Immature natural killer cell (primary cell): ENCODE results near the gene RPRD1A. TPM values are rescaled to one million over a fixed set of nuclear protein-coding genes. Genes with fewer than 3 reads are reported as not detected.
"Not testable (repeated sequence)": the region's sequence is repeated elsewhere in the genome, so short reads cannot be mapped to it uniquely, and the experiment has no call there.

Experiments
- DNase-seq, 3 donors: peaks; one replicate each; pipeline ENCODE4 v3.0.0; 2022; ENCODE audit warnings: mixed read lengths in 1 of 3
- H3K27ac Mint-ChIP-seq, 6 donors: one replicate each; pipeline ENCODE4 v1.8.0; 2020; ENCODE audit warnings: mixed read lengths in 6 of 6, mild to moderate bottlenecking in 5 of 6, inconsistent platforms in 4 of 6, moderate library complexity in 3 of 6
- H3K27me3 Mint-ChIP-seq, 3 donors: one replicate each; pipeline ENCODE4 v1.8.0; 2020 to 2021; ENCODE audit warnings: low read depth in 3 of 3, mild to moderate bottlenecking in 3 of 3, mixed read lengths in 3 of 3, moderate library complexity in 3 of 3, inconsistent platforms in 1 of 3
- H3K36me3 Mint-ChIP-seq, 3 donors: one replicate each; pipeline ENCODE4 v1.8.0; 2020; ENCODE audit warnings: mixed read lengths in 3 of 3, inconsistent platforms in 2 of 3, mild to moderate bottlenecking in 2 of 3
- H3K4me1 Mint-ChIP-seq, 2 donors: one replicate each; pipeline ENCODE4 v1.8.0; 2020; ENCODE audit warnings: inconsistent platforms in 2 of 2, mild to moderate bottlenecking in 2 of 2, mixed read lengths in 2 of 2, moderate library complexity in 1 of 2
- H3K4me3 Mint-ChIP-seq, 5 donors: one replicate each; pipeline ENCODE4 v1.8.0; 2020; ENCODE audit warnings: mild to moderate bottlenecking in 5 of 5, mixed read lengths in 5 of 5, inconsistent platforms in 3 of 5, moderate library complexity in 3 of 5
- H3K9me3 Mint-ChIP-seq, 6 donors: one replicate each; pipeline ENCODE4 v1.8.0; 2020; ENCODE audit warnings: mild to moderate bottlenecking in 6 of 6, mixed read lengths in 6 of 6, inconsistent platforms in 4 of 6, moderate library complexity in 3 of 6
- polyA plus RNA-seq, 3 donors: library from polyadenylated mRNA; unstranded; fragments of 300-500 nt; fragmentation: Illumina TruSeq; gene quantifications; one replicate each; pipeline ENCODE4 v1.2.3, GENCODE V29; 2021

RPRD1A gene
- polyA plus RNA-seq, 3 donors from 2014 or later: 6.3 to 11.0 (median 7.4) TPM

DNA sequence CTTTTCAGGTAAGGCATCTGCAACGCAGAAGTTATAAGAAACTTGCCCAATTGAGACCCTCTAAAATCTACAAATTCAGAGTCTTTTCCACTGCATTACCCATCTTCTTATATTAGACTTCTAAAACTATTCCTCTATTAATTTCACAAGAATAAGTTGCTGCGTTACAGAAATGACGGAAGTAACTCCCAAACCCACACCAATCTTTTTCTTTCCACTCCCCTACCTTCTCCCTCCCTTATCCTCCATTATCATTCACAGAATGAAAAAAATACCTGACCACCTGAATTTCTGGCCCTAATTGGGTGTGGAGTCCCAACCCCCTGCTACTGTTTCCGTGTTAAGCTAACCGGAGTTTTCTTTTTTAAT, 689 bp downstream of the RPRD1A start:
- Mint-ChIP-seq H3K4me3 (peak overlapping the region; percentile 90 to 98 (median 95)), H3K27ac (peak overlapping the region; percentile 79 to 97 (median 92)), H3K36me3 (no peaks in the 10 kb centered on the region), H3K4me1 (peaks cover 26 to 40% of the 10 kb centered on the region in 2 donors), H3K27me3 (peaks cover 5 to 12% (median 8%) of the 10 kb centered on the region in 3 donors), H3K9me3 (no peaks in the 10 kb centered on the region)
- DNase-seq: no peak

- H3K27ac Mint-ChIP-seq: peak overlapping the region in 5 of 6 donors; percentile 2 to 97 (median 91)
- no peaks in the 10 kb centered on the region for H3K36me3 Mint-ChIP-seq
- H3K4me3 Mint-ChIP-seq: peak overlapping the region; percentile 90 to 98 (median 95)
- H3K4me1 Mint-ChIP-seq: peaks cover 26 to 44% of the 10 kb centered on the region in 2 donors
- H3K27me3 Mint-ChIP-seq: peaks cover 5 to 12% (median 8%) of the 10 kb centered on the region in 3 donors
- no peaks in the 10 kb centered on the region for H3K9me3 Mint-ChIP-seq
- no peak for DNase-seq
Measured at GRCh38 chr18:36066001-36066400, 1.4 kb downstream of the RPRD1A start.

- Mint-ChIP-seq H3K27ac (peak overlapping the region in 4 of 6 donors; percentile 3 to 45 (median 15)), H3K27me3 (peaks cover 5 to 12% (median 8%) of the 10 kb centered on the region in 3 donors), H3K4me1 (peaks cover 26 to 44% of the 10 kb centered on the region in 2 donors)
- not testable (repeated sequence) for H3K4me3 Mint-ChIP-seq, H3K9me3 Mint-ChIP-seq, H3K36me3 Mint-ChIP-seq, DNase-seq
Measured at GRCh38 chr18:36064809-36065079, 2.6 kb downstream of the RPRD1A start.

GRCh38 chr18:36064027-36064808, 3.1 kb downstream of the RPRD1A start:
- H3K36me3 Mint-ChIP-seq: no peaks in the 10 kb centered on the region
- H3K27ac Mint-ChIP-seq: peak overlapping the region in 3 of 6 donors; percentile 3 to 45 (median 16)
- peaks cover 26 to 44% of the 10 kb centered on the region in 2 donors for H3K4me1 Mint-ChIP-seq
- no peaks in the 10 kb centered on the region for H3K9me3 Mint-ChIP-seq
- H3K27me3 Mint-ChIP-seq: peaks cover 5 to 12% (median 8%) of the 10 kb centered on the region in 3 donors
- H3K4me3 Mint-ChIP-seq: no peak overlapping the region
- no peak for DNase-seq

DNA sequence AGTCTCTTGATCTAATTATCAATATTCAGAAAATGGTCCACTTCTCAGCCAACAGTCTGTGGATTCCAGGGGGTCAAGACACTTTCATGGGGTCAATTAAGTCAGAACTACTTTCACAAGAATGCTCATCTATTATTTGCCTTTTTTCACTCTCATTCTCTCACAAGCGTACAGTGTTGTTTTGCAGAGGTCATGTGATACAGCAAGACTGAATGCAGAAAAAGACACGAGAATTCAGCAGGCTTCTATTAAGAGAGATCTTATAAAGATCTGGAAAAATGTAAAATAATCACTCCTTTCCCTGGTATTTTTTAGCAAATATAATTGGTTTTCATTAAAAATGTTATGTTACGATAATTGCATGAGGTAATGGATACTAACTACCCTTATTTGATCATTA, 8.7 kb downstream of the RPRD1A start:
- Mint-ChIP-seq H3K9me3 (no peaks in the 10 kb centered on the region), H3K4me3 (no peak overlapping the region), H3K4me1 (peaks cover 9 to 42% of the 10 kb centered on the region in 2 donors), H3K27me3 (no peaks in the 10 kb centered on the region), H3K36me3 (no peaks in the 10 kb centered on the region), H3K27ac (no peak overlapping the region)
- no peak for DNase-seq

GRCh38 chr18:36051760-36052159, 15.6 kb downstream of the RPRD1A start:
- Mint-ChIP-seq H3K4me3 (no peak overlapping the region), H3K9me3 (no peaks in the 10 kb centered on the region), H3K27me3 (no peaks in the 10 kb centered on the region), H3K4me1 (peaks cover 35 to 72% of the 10 kb centered on the region in 2 donors), H3K27ac (peak overlapping the region in 1 of 6 donors; percentile 46), H3K36me3 (peaks cover 5 to 7% (median 6%) of the 10 kb centered on the region in 3 donors)
- no peak for DNase-seq

DNA sequence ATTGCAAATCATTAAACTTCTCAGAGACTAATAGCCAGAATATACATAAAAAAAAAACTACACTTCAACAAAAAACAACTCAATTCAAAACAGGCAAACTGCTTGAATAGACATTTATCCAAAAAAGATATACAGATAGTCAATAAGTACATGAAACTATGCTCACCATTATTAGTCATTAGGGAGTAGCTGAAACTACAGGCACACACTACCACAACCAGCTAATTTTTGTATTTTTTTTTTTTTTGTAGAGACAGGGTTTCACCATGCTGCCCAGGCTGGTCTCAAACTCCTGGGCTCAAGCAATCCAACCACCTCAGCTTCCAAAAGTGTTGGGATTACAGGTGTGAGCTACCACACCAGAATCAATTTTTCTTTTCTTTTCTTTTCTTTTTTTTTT, 16.9 kb downstream of the RPRD1A start:
- Mint-ChIP-seq H3K36me3 (peaks cover 5 to 7% (median 6%) of the 10 kb centered on the region in 3 donors), H3K4me3 (no peak overlapping the region), H3K27me3 (no peaks in the 10 kb centered on the region), H3K27ac (no peak overlapping the region), H3K9me3 (no peaks in the 10 kb centered on the region), H3K4me1 (peaks cover 46 to 81% of the 10 kb centered on the region in 2 donors)
- no peak for DNase-seq

DNA sequence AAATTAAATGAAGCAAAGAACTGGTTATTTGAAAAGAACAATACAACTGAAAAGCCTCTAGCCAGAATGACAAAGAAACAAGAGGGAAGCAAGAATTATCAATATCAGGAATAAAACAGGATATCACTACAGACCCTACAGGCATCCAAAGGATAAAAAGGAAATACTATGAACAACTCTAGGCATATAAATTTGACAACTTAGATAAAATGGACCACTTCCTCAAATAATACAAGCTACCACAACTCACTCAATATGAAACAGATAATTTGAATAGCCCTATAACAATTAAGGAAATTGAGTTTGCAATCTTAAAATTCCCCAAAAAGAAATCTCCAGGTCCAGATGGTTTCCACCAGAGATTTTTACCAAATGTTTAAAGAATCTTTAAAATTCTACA, 19.8 kb downstream of the RPRD1A start:
- Mint-ChIP-seq H3K27ac (no peak overlapping the region), H3K27me3 (no peaks in the 10 kb centered on the region), H3K4me1 (peaks cover 45 to 74% of the 10 kb centered on the region in 2 donors), H3K4me3 (no peak overlapping the region), H3K9me3 (no peaks in the 10 kb centered on the region), H3K36me3 (peaks cover 5 to 7% (median 6%) of the 10 kb centered on the region in 3 donors)
- no peak for DNase-seq

- Mint-ChIP-seq H3K9me3 (no peaks in the 10 kb centered on the region), H3K4me3 (no peak overlapping the region), H3K36me3 (peaks cover 4 to 6% (median 5%) of the 10 kb centered on the region in 3 donors), H3K27ac (no peak overlapping the region), H3K4me1 (peaks cover 45 to 74% of the 10 kb centered on the region in 2 donors), H3K27me3 (no peaks in the 10 kb centered on the region)
- DNase-seq: no peak
Measured at GRCh38 chr18:36046898-36047297, 20.5 kb downstream of the RPRD1A start.

DNA sequence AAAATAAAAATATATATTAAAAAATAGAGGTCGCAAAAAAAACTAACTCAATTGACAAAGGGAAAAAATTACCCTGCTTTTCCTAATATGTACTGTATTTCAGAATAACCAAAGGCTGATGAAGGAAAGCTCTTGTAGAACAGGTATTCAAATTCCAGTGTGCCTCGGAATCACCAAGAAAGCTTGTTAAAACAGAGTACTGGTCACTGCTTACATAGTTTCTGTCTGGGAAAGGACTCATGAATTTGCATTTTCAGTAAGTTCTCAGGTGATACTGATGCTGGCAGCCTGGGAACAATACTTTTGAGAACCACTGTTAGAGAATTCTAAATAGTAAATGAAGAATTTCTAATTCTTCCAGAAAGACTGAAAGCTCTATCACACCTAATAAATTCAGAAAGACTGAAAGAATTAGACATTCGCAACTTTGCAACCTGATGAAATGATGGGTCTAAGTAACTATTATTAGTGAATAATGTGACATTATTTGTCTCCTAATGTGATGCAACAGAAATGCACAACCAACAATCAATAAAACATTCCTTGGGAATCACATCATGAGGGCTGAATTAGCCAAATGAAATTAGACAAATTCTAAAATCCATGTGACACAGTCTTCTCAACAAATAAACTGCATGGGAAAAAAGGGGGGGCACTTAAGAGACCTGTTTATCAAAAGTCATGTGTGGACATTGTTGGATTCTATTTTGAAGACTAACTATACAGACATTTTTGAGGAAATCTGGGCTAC, 21.9 kb downstream of the RPRD1A start:
- Mint-ChIP-seq H3K4me1 (peaks cover 46 to 78% of the 10 kb centered on the region in 2 donors), H3K9me3 (no peaks in the 10 kb centered on the region), H3K36me3 (no peaks in the 10 kb centered on the region), H3K27ac (no peak overlapping the region), H3K27me3 (no peaks in the 10 kb centered on the region), H3K4me3 (no peak overlapping the region)
- no peak for DNase-seq

DNA sequence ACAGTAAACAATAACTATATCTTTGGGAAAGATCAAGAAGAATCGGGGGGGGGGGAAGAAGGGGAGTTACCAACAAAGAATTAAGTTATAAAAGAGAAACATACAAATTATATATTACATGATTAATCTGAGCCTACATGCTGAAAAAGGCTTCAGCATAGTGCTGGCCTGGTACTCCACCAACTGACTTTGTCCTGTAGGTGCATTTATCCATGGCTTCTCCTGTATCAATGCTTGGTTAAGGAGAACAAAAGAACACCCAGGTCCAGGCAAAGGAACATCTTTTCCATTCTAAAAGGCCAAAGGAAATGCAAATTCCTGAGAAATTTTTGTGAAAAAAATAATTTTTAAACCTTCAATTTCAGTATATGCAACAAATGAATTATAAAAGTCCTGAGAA, 24.2 kb downstream of the RPRD1A start:
- H3K9me3 Mint-ChIP-seq: no peaks in the 10 kb centered on the region
- no peaks in the 10 kb centered on the region for H3K27me3 Mint-ChIP-seq
- H3K4me3 Mint-ChIP-seq: no peak overlapping the region
- DNase-seq: no peak
- peaks cover 40 to 66% of the 10 kb centered on the region in 2 donors for H3K4me1 Mint-ChIP-seq
- no peaks in the 10 kb centered on the region for H3K36me3 Mint-ChIP-seq
- H3K27ac Mint-ChIP-seq: no peak overlapping the region

- Mint-ChIP-seq H3K9me3 (no peaks in the 10 kb centered on the region), H3K4me3 (no peak overlapping the region), H3K36me3 (peaks cover 0 to 7% (median 6%) of the 10 kb centered on the region in 3 donors), H3K27me3 (no peaks in the 10 kb centered on the region), H3K4me1 (peaks cover 29 to 57% of the 10 kb centered on the region in 2 donors), H3K27ac (peak overlapping the region in 2 of 6 donors; percentile 3 to 34)
- no peak for DNase-seq
Measured at GRCh38 chr18:36041146-36041545, 26.2 kb downstream of the RPRD1A start.

GRCh38 chr18:36038102-36038663, 29.2 kb downstream of the RPRD1A start:
- Mint-ChIP-seq H3K4me1 (peaks cover 30 to 61% of the 10 kb centered on the region in 2 donors), H3K9me3 (no peaks in the 10 kb centered on the region), H3K27me3 (no peaks in the 10 kb centered on the region)

DNA sequence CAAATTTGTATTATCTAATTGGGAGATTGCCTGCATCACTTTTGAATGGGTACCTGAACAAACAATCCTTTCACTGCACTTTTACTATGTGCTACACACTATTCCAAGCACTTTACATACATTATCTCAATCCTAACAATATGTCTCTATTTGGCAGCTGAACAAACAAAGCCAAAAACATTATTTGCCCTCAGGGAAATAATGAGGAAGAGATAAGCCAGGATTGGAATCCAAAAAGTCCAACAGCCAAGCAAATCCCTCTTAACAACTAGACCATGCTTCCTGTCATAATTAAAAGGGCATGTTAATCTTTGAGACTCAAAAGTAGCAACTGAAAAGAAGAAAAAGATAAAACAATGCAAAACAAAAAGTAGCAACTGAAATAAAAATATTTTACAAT, 32.1 kb downstream of the RPRD1A start:
- no peak overlapping the region for H3K4me3 Mint-ChIP-seq
- H3K27me3 Mint-ChIP-seq: peaks cover 0 to 1% (median 0%) of the 10 kb centered on the region in 3 donors
- no peak for DNase-seq
- H3K4me1 Mint-ChIP-seq: peaks cover 14 to 46% of the 10 kb centered on the region in 2 donors
- H3K27ac Mint-ChIP-seq: no peak overlapping the region
- no peaks in the 10 kb centered on the region for H3K9me3 Mint-ChIP-seq
- H3K36me3 Mint-ChIP-seq: peaks cover 5 to 12% (median 12%) of the 10 kb centered on the region in 3 donors

More at GRCh38 chr18:36038102-36038663, 29.2 kb downstream of the RPRD1A start:
- DNase-seq: no peak
- no peak overlapping the region for H3K4me3 Mint-ChIP-seq
- H3K36me3 Mint-ChIP-seq: peaks cover 0 to 7% (median 6%) of the 10 kb centered on the region in 3 donors
- no peak overlapping the region for H3K27ac Mint-ChIP-seq
